HepG2 (cell line): ENCODE measurements around the gene MEX3A. TPM values are rescaled to one million over a fixed set of nuclear protein-coding genes. Genes with fewer than 3 reads are reported as not detected.

Source experiments
- ARID5B ChIP-seq: IDR thresholded peaks from 2 replicates; pipeline ENCODE4 v1.4.0; 2020; ENCODE audit warnings: mild to moderate bottlenecking, missing genetic modification reagents
- CCAR2 ChIP-seq: fragments of 200-400 bp; formaldehyde crosslinking; optimal IDR thresholded peaks from 2 replicates; pipeline ENCODE3; 2018; ENCODE audit warnings: low read depth, mild to moderate bottlenecking, low read length, moderate library complexity
- CREB1 ChIP-seq, 2 experiments: fragments of 450-650 bp in 1 of 2; IDR thresholded peaks; 2 replicates each; pipeline ENCODE4 v1.6.1; 2016 to 2017; ENCODE audit warnings: control low read depth in 1 of 2, mild to moderate bottlenecking in 1 of 2, missing compliant biosample characterization in 1 of 2, missing genetic modification characterization in 1 of 2
- E2F1 ChIP-seq: sonication (generic); formaldehyde crosslinking; IDR thresholded peaks from 2 replicates; pipeline ENCODE4 v1.5.0; 2020; ENCODE audit warnings: missing genetic modification reagents
- FOSL2 ChIP-seq: sonication (generic); formaldehyde crosslinking; IDR thresholded peaks from 2 replicates; pipeline ENCODE4 v1.4.0; 2020; ENCODE audit warnings: missing genetic modification reagents
- GABPA ChIP-seq, 2 experiments: IDR thresholded peaks; 2 replicates each; pipeline ENCODE4 v1.6.1; 2011 to 2016; ENCODE audit warnings: low read depth in 2 of 2, low read length in 1 of 2, missing biosample characterization in 1 of 2, missing genetic modification characterization in 1 of 2
- HNRNPH1 ChIP-seq: fragments of 200-400 bp; formaldehyde crosslinking; optimal IDR thresholded peaks from 2 replicates; pipeline ENCODE3; 2017; ENCODE audit warnings: mild to moderate bottlenecking, low read depth, low read length
- MAF1 ChIP-seq: sonication (generic); formaldehyde crosslinking; IDR thresholded peaks from 2 replicates; pipeline ENCODE4 v1.5.0; 2020; ENCODE audit warnings: missing genetic modification reagents, borderline replicate concordance
- MTA1 ChIP-seq: sonication (generic); formaldehyde crosslinking; IDR thresholded peaks from 2 replicates; pipeline ENCODE4 v1.4.0; 2020; ENCODE audit warnings: missing genetic modification reagents, mild to moderate bottlenecking, borderline replicate concordance
- NR2F6 ChIP-seq, 2 experiments: IDR thresholded peaks; 2 replicates each; pipeline ENCODE4 v1.6.1; 2016; ENCODE audit warnings: antibody characterized with exemption in 1 of 2, mild to moderate bottlenecking in 1 of 2
- PATZ1 ChIP-seq: sonication (generic); formaldehyde crosslinking; IDR thresholded peaks from 2 replicates; pipeline ENCODE4 v1.4.0; 2020; ENCODE audit warnings: missing genetic modification reagents
- SIX1 ChIP-seq: sonication (generic); formaldehyde crosslinking; IDR thresholded peaks from 2 replicates; pipeline ENCODE4 v1.4.0; 2020; ENCODE audit warnings: missing genetic modification reagents, borderline replicate concordance
- SRY ChIP-seq: sonication (generic); formaldehyde crosslinking; IDR thresholded peaks from 2 replicates; pipeline ENCODE4 v1.8.0; 2022; ENCODE audit warnings: mild to moderate bottlenecking, missing genetic modification reagents
- THAP9 ChIP-seq: sonication (generic); formaldehyde crosslinking; IDR thresholded peaks from 2 replicates; pipeline ENCODE4; 2020; ENCODE audit warnings: missing genetic modification reagents, mild to moderate bottlenecking, borderline replicate concordance
- ZEB1 ChIP-seq: IDR thresholded peaks from 2 replicates; pipeline ENCODE4 v1.6.1; 2012; ENCODE audit warnings: mild to moderate bottlenecking, low read depth, inconsistent platforms; ENCODE audit not compliant: insufficient replicate concordance
- ZNF432 ChIP-seq: sonication (generic); formaldehyde crosslinking; IDR thresholded peaks from 2 replicates; pipeline ENCODE4 v1.5.0; 2020; ENCODE audit warnings: missing genetic modification reagents, mild to moderate bottlenecking, borderline replicate concordance
- polyA plus RNA-seq, 8 experiments: library from polyadenylated mRNA; depleted of rRNA in 3 of 8; stranded (reverse) in 7 of 8; unstranded in 1 of 8; fragments of >200 nt; fragmentation: Illumina TruSeq in 4 of 8; extraction: Trizol in 4 of 8; gene quantifications; 2 replicates each; pipeline versions ENCODE4 v1.2.1 to v1.2.3, GENCODE V29; 2011 to 2016; ENCODE audit warnings: low read depth in 4 of 8, missing spikeins in 1 of 8, mixed read lengths in 1 of 8; ENCODE audit not compliant: insufficient read depth in 1 of 8
- total RNA-seq, 5 experiments: library from RNA; depleted of rRNA; stranded (reverse); fragments of >200 nt; fragmentation: Illumina TruSeq; extraction: Trizol; gene quantifications; 2 replicates each; pipeline ENCODE4 v1.2.3, GENCODE V29; 2016; ENCODE audit warnings: low read depth in 1 of 5

Gene MEX3A
- total and polyA plus RNA-seq, 2 of the 13 experiments (the other 11 are each of a cell fraction or from before 2014, with no cell fraction given) = 7.6 to 9.1 TPM

GRCh38 chr1:156118177-156118868 lies 36.1 kb upstream of the MEX3A start (continued):
- peak; percentile 47; the same call in 1 of the 2 replicates for TF ChIP-seq ARID5B (CRISPR knock-in tag)
- TF ChIP-seq FOSL2 (CRISPR knock-in tag) = peak; percentile 21
- no peak for TF ChIP-seq THAP9 (CRISPR knock-in tag)
- no peak for TF ChIP-seq SIX1 (CRISPR knock-in tag)
- peak; percentile 59; the same call in 1 of the 2 replicates for TF ChIP-seq NR2F6 (IDR thresholded peaks at IDR 0.05)
- TF ChIP-seq NR2F6 (CRISPR knock-in tag; IDR thresholded peaks at IDR 0.05) = peak; percentile 41; the same call in 1 of the 2 replicates
- TF ChIP-seq CCAR2 = peak; percentile 66
- TF ChIP-seq SRY = peak; percentile 50; the same call in 1 of the 2 replicates
- 0 out of 2 replicates have a peak, but pooled peaks have one; percentile 37 for TF ChIP-seq MTA1 (CRISPR knock-in tag)
- TF ChIP-seq ZNF432 (CRISPR knock-in tag) = no peak
- no peak for TF ChIP-seq CREB1 (IDR thresholded peaks at IDR 0.05)
- TF ChIP-seq CREB1 (CRISPR knock-in tag; IDR thresholded peaks at IDR 0.05) = no peak
- TF ChIP-seq HNRNPH1 = no peak
- TF ChIP-seq ZEB1 = peak; percentile 92
- no peak for TF ChIP-seq MAF1 (CRISPR knock-in tag)
- no peak for TF ChIP-seq E2F1 (CRISPR knock-in tag)
- TF ChIP-seq PATZ1 (CRISPR knock-in tag) = peak; percentile 89
- TF ChIP-seq GABPA (IDR thresholded peaks at IDR 0.05; ENCODE audit: low read depth, low read length) = no peak
- TF ChIP-seq GABPA (CRISPR knock-in tag; IDR thresholded peaks at IDR 0.05; ENCODE audit: low read depth) = peak; percentile 43
